Adrenal gland (tissue), 5 donors: Measurements from ENCODE around the gene C20orf141.

ENCODE experiments used
- CTCF ChIP-seq, 6 experiments: fragments of 450-650 bp in 4 of 6; fragments of 200-600 bp in 2 of 6; sonication (generic) in 1 of 6; IDR thresholded peaks; 1 replicate in 5 of 6; 2 replicates in 1 of 6; pipeline versions ENCODE4 v1.5.1 to v1.8.0; 2016 to 2021; ENCODE audit warnings: antibody characterized with exemption in 6 of 6, mild to moderate bottlenecking in 2 of 6, moderate library complexity in 1 of 6
- POLR2A ChIP-seq, 2 donors: fragments of 450-650 bp; IDR thresholded peaks; one replicate each; pipeline ENCODE4 v1.6.1; 2017; ENCODE audit warnings: antibody characterized with exemption in 2 of 2, mild to moderate bottlenecking in 2 of 2, moderate library complexity in 1 of 2
- donor health status: DM: no; HTN: no; CAD: no.

- TF ChIP-seq CTCF (IDR thresholded peaks at IDR 0.05), result no peak
- no peak for TF ChIP-seq POLR2A (IDR thresholded peaks at IDR 0.05)
These were observed 50.3 kb downstream of the C20orf141 start for GRCh38 chr20:2865101-2865500.
